ENCODE measurements around the gene SLC25A38. TPM values are rescaled to one million over a fixed set of nuclear protein-coding genes. Genes with fewer than 3 reads are reported as not detected.

Gene SLC25A38
- total RNA-seq, 4 donors from 2014 or later: 14.8 to 19.6 (median 15.7) TPM

GRCh38 chr3:39428745-39429201 lies 45.6 kb downstream of the SLC25A38 start:
- H3K9me3 ChIP-seq: no peaks in the 10 kb centered on the region
- no peak overlapping the region for H3K27ac ChIP-seq
- no peaks in the 10 kb centered on the region for H3K36me3 ChIP-seq
- no peaks in the 10 kb centered on the region for H3K27me3 ChIP-seq
- WGBS: 72% methylated on average over 15 of the region's 22 CpGs
- no peak for DNase-seq (ENCODE audit: low spot score in 2 of 2)
- no peaks in the 10 kb centered on the region for H3K4me1 ChIP-seq
- no peak for TF ChIP-seq POLR2A (IDR thresholded peaks at IDR 0.05)
- TF ChIP-seq CTCF (IDR thresholded peaks at IDR 0.05): no peak
- TF ChIP-seq EP300 (IDR thresholded peaks at IDR 0.05): no peak
- no peak for TF ChIP-seq POLR2AphosphoS5 (IDR thresholded peaks at IDR 0.05)
- H3K4me3 ChIP-seq: no peak overlapping the region

GRCh38 chr3:39429466-39429865 lies 46.3 kb downstream of the SLC25A38 start:
- no peaks in the 10 kb centered on the region for H3K27me3 ChIP-seq
- H3K4me3 ChIP-seq: no peak overlapping the region
- no peaks in the 10 kb centered on the region for H3K9me3 ChIP-seq
- TF ChIP-seq POLR2AphosphoS5 (IDR thresholded peaks at IDR 0.05) (no peak), CTCF (IDR thresholded peaks at IDR 0.05) (no peak)
- H3K27ac ChIP-seq: no peak overlapping the region
- 91% methylated on average over 11 of the region's 11 CpGs for whole genome bisulfite sequencing
- no peaks in the 10 kb centered on the region for H3K4me1 ChIP-seq
- no peak for DNase-seq (ENCODE audit: low spot score in 2 of 2)
- H3K36me3 ChIP-seq: no peaks in the 10 kb centered on the region

- no peak for DNase-seq (ENCODE audit: low spot score in 2 of 2)
- Histone ChIP-seq H3K9me3 (no peaks in the 10 kb centered on the region), H3K36me3 (no peaks in the 10 kb centered on the region), H3K27ac (no peak overlapping the region), H3K4me3 (no peak overlapping the region), H3K27me3 (no peaks in the 10 kb centered on the region), H3K4me1 (no peaks in the 10 kb centered on the region)
- 93% methylated on average over 5 of the region's 5 CpGs for WGBS
- TF ChIP-seq POLR2AphosphoS5 (IDR thresholded peaks at IDR 0.05): no peak
- no peak for TF ChIP-seq POLR2A (IDR thresholded peaks at IDR 0.05)
- TF ChIP-seq EP300 (IDR thresholded peaks at IDR 0.05): no peak
- no peak for TF ChIP-seq CTCF (IDR thresholded peaks at IDR 0.05)
Observed at GRCh38 chr3:39432342-39432741, 49.2 kb downstream of the SLC25A38 start.

GRCh38 chr3:39433642-39434041 lies 50.5 kb downstream of the SLC25A38 start:
- H3K9me3 ChIP-seq: no peaks in the 10 kb centered on the region
- H3K36me3 ChIP-seq: no peaks in the 10 kb centered on the region
- TF ChIP-seq EP300 (IDR thresholded peaks at IDR 0.05) (no peak), POLR2AphosphoS5 (IDR thresholded peaks at IDR 0.05) (no peak), POLR2A (IDR thresholded peaks at IDR 0.05) (no peak), CTCF (IDR thresholded peaks at IDR 0.05) (no peak)
- no peaks in the 10 kb centered on the region for H3K27me3 ChIP-seq
- H3K27ac ChIP-seq: no peak overlapping the region
- H3K4me1 ChIP-seq: no peaks in the 10 kb centered on the region
- no peak overlapping the region for H3K4me3 ChIP-seq
- 73% methylated on average over 3 of the region's 3 CpGs for WGBS
- DNase-seq (ENCODE audit: low spot score in 2 of 2): no peak

- no peak for DNase-seq (ENCODE audit: low spot score in 2 of 2)
- WGBS: 42% methylated on average over 4 of the region's 5 CpGs
- Histone ChIP-seq H3K9me3 (no peaks in the 10 kb centered on the region), H3K4me3 (no peak overlapping the region), H3K27ac (no peak overlapping the region), H3K36me3 (no peaks in the 10 kb centered on the region), H3K4me1 (no peaks in the 10 kb centered on the region), H3K27me3 (no peaks in the 10 kb centered on the region)
- TF ChIP-seq POLR2AphosphoS5 (IDR thresholded peaks at IDR 0.05) (no peak), POLR2A (IDR thresholded peaks at IDR 0.05) (no peak), CTCF (IDR thresholded peaks at IDR 0.05) (no peak), EP300 (IDR thresholded peaks at IDR 0.05) (no peak)
Observed at GRCh38 chr3:39434574-39434973, 51.4 kb downstream of the SLC25A38 start.

Measured in suprapubic skin (tissue), 4 donors.